GM12878 (cell line): ENCODE data around the gene DHX16. TPM values are rescaled to one million over a fixed set of nuclear protein-coding genes. Genes with fewer than 3 reads are reported as not detected.

ENCODE experiments used
- BHLHE40 ChIP-seq, 2 experiments: fragments of 450-650 bp in 1 of 2; IDR thresholded peaks; 2 replicates each; pipeline ENCODE4 v1.6.1; 2011 to 2017; ENCODE audit warnings: low read depth in 2 of 2, borderline replicate concordance in 1 of 2, improper control_type of control experiment in 1 of 2, low read length in 1 of 2, mild to moderate bottlenecking in 1 of 2
- CREM ChIP-seq: IDR thresholded peaks from 2 replicates; pipeline ENCODE4 v1.6.1; 2014; ENCODE audit warnings: antibody characterized with exemption, low read depth
- ESRRA ChIP-seq: IDR thresholded peaks from 2 replicates; pipeline ENCODE4 v1.6.1; 2012; ENCODE audit warnings: mild to moderate bottlenecking, low read length, improper control_type of control experiment
- FOXK2 ChIP-seq: fragments of 450-650 bp; IDR thresholded peaks from 2 replicates; pipeline ENCODE4 v1.6.1; 2017; ENCODE audit warnings: mild to moderate bottlenecking, moderate library complexity
- HDGF ChIP-seq: fragments of 450-650 bp; IDR thresholded peaks from 2 replicates; pipeline ENCODE4 v1.6.1; 2016; ENCODE audit warnings: antibody characterized with exemption
- IRF4 ChIP-seq: IDR thresholded peaks from 2 replicates; pipeline ENCODE4 v1.6.1; 2011; ENCODE audit warnings: low read depth, low read length
- JUNB ChIP-seq: IDR thresholded peaks from 2 replicates; pipeline ENCODE4 v1.6.1; 2016; ENCODE audit warnings: antibody characterized with exemption, mild to moderate bottlenecking
- NFYA ChIP-seq: IDR thresholded peaks from 2 replicates; pipeline ENCODE4 v1.6.1; 2011; ENCODE audit warnings: low read depth, mild to moderate bottlenecking, low read length, improper control_type of control experiment, borderline replicate concordance
- NFYB ChIP-seq: IDR thresholded peaks from 2 replicates; pipeline ENCODE4 v1.6.1; 2011; ENCODE audit warnings: low read depth, mild to moderate bottlenecking, low read length, improper control_type of control experiment, moderate library complexity; ENCODE audit not compliant: insufficient read depth
- NR2F1 ChIP-seq: fragments of 450-650 bp; conservative IDR thresholded peaks from 2 replicates; pipeline ENCODE4 v1.6.1; 2017; ENCODE audit warnings: mild to moderate bottlenecking
- RAD21 ChIP-seq: IDR thresholded peaks from 2 replicates; pipeline ENCODE4 v1.6.1; 2011; ENCODE audit warnings: mild to moderate bottlenecking, low read depth, low read length, moderate library complexity; ENCODE audit not compliant: insufficient read depth
- RFX5 ChIP-seq: IDR thresholded peaks from 2 replicates; pipeline ENCODE4 v1.6.1; 2011; ENCODE audit warnings: low read depth, low read length, improper control_type of control experiment
- SP1 ChIP-seq: IDR thresholded peaks from one replicate; pipeline ENCODE4 v1.6.1; 2011; ENCODE audit warnings: low read depth, low read length
- TCF7 ChIP-seq: IDR thresholded peaks from 2 replicates; pipeline ENCODE4 v1.6.1; 2014; ENCODE audit warnings: antibody characterized with exemption, borderline replicate concordance
- ZNF622 ChIP-seq: fragments of 450-650 bp; IDR thresholded peaks from 2 replicates; pipeline ENCODE4 v1.6.1; 2017; ENCODE audit warnings: mild to moderate bottlenecking, inconsistent platforms
- ZZZ3 ChIP-seq: IDR thresholded peaks from 2 replicates; pipeline ENCODE4 v1.6.1; 2011; ENCODE audit warnings: low read depth; ENCODE audit not compliant: control insufficient read depth, insufficient read length
- polyA plus RNA-seq, 11 experiments: library from polyadenylated mRNA; depleted of rRNA in 4 of 11; unstranded in 6 of 11; stranded (reverse) in 5 of 11; fragments of >200 nt; fragmentation: Nextera tagmentation in 4 of 11; fragmentation: Illumina TruSeq in 1 of 11; extraction: Ambion mirVana in 4 of 11; extraction: Trizol in 1 of 11; gene quantifications; 1 replicate in 1 of 11; 2 replicates in 10 of 11; pipeline versions ENCODE4 v1.2.1 to v1.2.3, GENCODE V29; 2011 to 2016; ENCODE audit warnings: inconsistent platforms in 2 of 11, missing spikeins in 2 of 11, low read depth in 1 of 11
- total RNA-seq, 4 experiments: library from RNA; depleted of rRNA in 3 of 4; stranded (reverse); fragments of >200 nt in 3 of 4; fragmentation: Illumina TruSeq in 1 of 4; extraction: Trizol in 1 of 4; gene quantifications; 2 replicates each; pipeline versions ENCODE4 v1.2.1 to v1.2.3, GENCODE V29; 2013 to 2021
- TF ChIP-seq, protein P1 (sequence below): fragments of 450-650 bp; formaldehyde crosslinking; IDR thresholded peaks from 2 replicates; pipeline ENCODE4 v1.4.0; 2020; ENCODE audit warnings: mild to moderate bottlenecking, moderate library complexity
- TF ChIP-seq, protein P2 (sequence below): fragments of 450-650 bp; IDR thresholded peaks from 2 replicates; pipeline ENCODE4 v1.6.1; 2017; ENCODE audit warnings: low read depth, mild to moderate bottlenecking, moderate library complexity
- TF ChIP-seq, protein P3 (sequence below): IDR thresholded peaks from 2 replicates; pipeline ENCODE4 v1.6.1; 2012; ENCODE audit warnings: improper control_type of control experiment, low read depth, low read length; ENCODE audit not compliant: insufficient replicate concordance

Gene DHX16
- total and polyA plus RNA-seq, 10 of the 15 experiments (the other 5 are each of a cell fraction or from before 2014, with no cell fraction given) = 10.1 to 41.4 (median 38.3) TPM

DNA sequence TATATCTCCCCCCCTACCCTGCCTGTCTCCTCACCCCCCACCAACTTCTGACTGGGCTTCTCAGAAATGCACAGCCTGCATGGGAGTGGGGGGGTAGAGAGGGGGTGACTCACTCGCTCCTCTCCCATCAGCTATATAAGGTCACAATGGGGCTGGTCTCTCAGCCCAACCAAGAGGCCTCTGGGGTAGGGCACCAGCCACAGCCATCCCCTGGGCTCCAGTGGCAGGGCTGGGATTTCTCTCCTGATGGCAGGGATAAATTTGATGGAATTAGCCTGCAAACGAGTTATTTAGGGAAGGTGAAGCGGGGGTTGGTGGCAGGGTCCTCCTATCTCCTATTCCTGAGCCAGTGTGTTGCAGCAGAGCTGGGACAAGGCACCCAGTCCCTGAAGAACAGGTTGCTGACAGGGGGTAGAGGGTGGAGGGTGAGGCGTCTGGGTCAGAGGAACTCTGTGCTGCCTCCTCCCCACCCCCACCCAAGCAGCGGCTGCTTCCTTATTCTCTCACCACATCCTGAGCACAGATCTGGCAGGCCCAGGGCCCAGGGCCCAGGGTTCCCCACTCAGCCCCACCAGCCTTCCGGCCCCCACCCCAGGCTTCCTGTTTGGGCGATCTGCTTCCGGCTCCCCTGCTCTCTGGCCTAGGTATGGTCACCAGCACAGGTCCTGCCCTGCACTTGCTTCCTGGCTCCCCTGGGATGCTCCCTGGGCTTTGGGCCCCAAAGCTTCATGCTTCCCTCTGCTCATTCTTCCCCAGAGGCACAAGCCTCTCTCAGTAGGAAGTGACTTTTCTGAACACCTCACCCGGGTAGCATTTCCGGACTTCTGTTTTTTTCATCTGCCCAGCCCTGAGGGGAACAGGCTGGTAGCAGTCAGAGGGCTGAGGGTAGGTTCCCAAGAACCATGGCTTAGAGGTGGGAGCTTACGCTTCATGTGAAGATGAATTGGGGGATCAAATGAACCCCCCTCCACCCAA is 9.6 kb upstream of the DHX16 start (continued):
- peak in 1 of 2 experiments; percentile 50; a peak in 1 of 4 replicates for TF ChIP-seq BHLHE40 (IDR thresholded peaks at IDR 0.05; ENCODE audit: borderline replicate concordance in 1 of 2, low read depth in 2 of 2, low read length in 1 of 2)
- TF ChIP-seq ZNF622 = no peak
- no peak for TF ChIP-seq ZZZ3
- TF ChIP-seq JUNB = no peak; the same call in 1 of the 2 replicates
- TF ChIP-seq FOXK2 = 0 out of 2 replicates have a peak, but pooled peaks have one; percentile 12
- TF ChIP-seq TCF7 = no peak
- no peak for TF ChIP-seq ESRRA
- TF ChIP-seq HDGF = 0 out of 2 replicates have a peak, but pooled peaks have one; percentile 75
- TF ChIP-seq NFYB = 0 out of 2 replicates have a peak, but pooled peaks have one; percentile 29
- TF ChIP-seq, protein P1, sequence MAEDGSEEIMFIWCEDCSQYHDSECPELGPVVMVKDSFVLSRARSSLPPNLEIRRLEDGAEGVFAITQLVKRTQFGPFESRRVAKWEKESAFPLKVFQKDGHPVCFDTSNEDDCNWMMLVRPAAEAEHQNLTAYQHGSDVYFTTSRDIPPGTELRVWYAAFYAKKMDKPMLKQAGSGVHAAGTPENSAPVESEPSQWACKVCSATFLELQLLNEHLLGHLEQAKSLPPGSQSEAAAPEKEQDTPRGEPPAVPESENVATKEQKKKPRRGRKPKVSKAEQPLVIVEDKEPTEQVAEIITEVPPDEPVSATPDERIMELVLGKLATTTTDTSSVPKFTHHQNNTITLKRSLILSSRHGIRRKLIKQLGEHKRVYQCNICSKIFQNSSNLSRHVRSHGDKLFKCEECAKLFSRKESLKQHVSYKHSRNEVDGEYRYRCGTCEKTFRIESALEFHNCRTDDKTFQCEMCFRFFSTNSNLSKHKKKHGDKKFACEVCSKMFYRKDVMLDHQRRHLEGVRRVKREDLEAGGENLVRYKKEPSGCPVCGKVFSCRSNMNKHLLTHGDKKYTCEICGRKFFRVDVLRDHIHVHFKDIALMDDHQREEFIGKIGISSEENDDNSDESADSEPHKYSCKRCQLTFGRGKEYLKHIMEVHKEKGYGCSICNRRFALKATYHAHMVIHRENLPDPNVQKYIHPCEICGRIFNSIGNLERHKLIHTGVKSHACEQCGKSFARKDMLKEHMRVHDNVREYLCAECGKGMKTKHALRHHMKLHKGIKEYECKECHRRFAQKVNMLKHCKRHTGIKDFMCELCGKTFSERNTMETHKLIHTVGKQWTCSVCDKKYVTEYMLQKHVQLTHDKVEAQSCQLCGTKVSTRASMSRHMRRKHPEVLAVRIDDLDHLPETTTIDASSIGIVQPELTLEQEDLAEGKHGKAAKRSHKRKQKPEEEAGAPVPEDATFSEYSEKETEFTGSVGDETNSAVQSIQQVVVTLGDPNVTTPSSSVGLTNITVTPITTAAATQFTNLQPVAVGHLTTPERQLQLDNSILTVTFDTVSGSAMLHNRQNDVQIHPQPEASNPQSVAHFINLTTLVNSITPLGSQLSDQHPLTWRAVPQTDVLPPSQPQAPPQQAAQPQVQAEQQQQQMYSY = no peak
- no peak for TF ChIP-seq NFYA
- no peak for TF ChIP-seq RAD21
- TF ChIP-seq, protein P2, sequence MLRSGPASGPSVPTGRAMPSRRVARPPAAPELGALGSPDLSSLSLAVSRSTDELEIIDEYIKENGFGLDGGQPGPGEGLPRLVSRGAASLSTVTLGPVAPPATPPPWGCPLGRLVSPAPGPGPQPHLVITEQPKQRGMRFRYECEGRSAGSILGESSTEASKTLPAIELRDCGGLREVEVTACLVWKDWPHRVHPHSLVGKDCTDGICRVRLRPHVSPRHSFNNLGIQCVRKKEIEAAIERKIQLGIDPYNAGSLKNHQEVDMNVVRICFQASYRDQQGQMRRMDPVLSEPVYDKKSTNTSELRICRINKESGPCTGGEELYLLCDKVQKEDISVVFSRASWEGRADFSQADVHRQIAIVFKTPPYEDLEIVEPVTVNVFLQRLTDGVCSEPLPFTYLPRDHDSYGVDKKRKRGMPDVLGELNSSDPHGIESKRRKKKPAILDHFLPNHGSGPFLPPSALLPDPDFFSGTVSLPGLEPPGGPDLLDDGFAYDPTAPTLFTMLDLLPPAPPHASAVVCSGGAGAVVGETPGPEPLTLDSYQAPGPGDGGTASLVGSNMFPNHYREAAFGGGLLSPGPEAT = peak; percentile 65
- TF ChIP-seq RFX5 = 0 out of 2 replicates have a peak, but pooled peaks have one; percentile 14
- TF ChIP-seq NR2F1 = peak; percentile 58
- TF ChIP-seq, protein P3, sequence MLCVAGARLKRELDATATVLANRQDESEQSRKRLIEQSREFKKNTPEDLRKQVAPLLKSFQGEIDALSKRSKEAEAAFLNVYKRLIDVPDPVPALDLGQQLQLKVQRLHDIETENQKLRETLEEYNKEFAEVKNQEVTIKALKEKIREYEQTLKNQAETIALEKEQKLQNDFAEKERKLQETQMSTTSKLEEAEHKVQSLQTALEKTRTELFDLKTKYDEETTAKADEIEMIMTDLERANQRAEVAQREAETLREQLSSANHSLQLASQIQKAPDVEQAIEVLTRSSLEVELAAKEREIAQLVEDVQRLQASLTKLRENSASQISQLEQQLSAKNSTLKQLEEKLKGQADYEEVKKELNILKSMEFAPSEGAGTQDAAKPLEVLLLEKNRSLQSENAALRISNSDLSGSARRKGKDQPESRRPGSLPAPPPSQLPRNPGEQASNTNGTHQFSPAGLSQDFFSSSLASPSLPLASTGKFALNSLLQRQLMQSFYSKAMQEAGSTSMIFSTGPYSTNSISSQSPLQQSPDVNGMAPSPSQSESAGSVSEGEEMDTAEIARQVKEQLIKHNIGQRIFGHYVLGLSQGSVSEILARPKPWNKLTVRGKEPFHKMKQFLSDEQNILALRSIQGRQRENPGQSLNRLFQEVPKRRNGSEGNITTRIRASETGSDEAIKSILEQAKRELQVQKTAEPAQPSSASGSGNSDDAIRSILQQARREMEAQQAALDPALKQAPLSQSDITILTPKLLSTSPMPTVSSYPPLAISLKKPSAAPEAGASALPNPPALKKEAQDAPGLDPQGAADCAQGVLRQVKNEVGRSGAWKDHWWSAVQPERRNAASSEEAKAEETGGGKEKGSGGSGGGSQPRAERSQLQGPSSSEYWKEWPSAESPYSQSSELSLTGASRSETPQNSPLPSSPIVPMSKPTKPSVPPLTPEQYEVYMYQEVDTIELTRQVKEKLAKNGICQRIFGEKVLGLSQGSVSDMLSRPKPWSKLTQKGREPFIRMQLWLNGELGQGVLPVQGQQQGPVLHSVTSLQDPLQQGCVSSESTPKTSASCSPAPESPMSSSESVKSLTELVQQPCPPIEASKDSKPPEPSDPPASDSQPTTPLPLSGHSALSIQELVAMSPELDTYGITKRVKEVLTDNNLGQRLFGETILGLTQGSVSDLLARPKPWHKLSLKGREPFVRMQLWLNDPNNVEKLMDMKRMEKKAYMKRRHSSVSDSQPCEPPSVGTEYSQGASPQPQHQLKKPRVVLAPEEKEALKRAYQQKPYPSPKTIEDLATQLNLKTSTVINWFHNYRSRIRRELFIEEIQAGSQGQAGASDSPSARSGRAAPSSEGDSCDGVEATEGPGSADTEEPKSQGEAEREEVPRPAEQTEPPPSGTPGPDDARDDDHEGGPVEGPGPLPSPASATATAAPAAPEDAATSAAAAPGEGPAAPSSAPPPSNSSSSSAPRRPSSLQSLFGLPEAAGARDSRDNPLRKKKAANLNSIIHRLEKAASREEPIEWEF = no peak
- no peak for TF ChIP-seq CREM
- TF ChIP-seq SP1 = peak; percentile 57
- TF ChIP-seq IRF4 = peak; percentile 50; the same call in 1 of the 2 replicates
